Stimulated activated CD4-positive, alpha-beta T cell treated with anti-CD3 and anti-CD28 coated beads, Interleukin-12 subunit alpha, Interleukin-12 subunit beta, amount 100 ng/mL, for 48 hours (primary cell): Measurements from ENCODE around the gene SDK2.

Experiments used
- DNase-seq, 3 donors: peaks; one replicate each; pipeline ENCODE4 v3.0.0-alpha.2; 2020; ENCODE audit warnings: low read depth in 2 of 3, low spot score in 1 of 3

SDK2 gene

GRCh38 chr17:73536700-73537605, 107.3 kb downstream of the SDK2 start:
- no peak for DNase-seq

GRCh38 chr17:73535746-73536145, 108.5 kb downstream of the SDK2 start:
- DNase-seq: no peak

GRCh38 chr17:73534209-73534909, 109.9 kb downstream of the SDK2 start:
- no peak for DNase-seq

GRCh38 chr17:73533781-73534180, 110.5 kb downstream of the SDK2 start:
- DNase-seq: no peak

- DNase-seq: no peak
These were observed 111.1 kb downstream of the SDK2 start for GRCh38 chr17:73533127-73533526.

- DNase-seq: no peak
These were observed 111.8 kb downstream of the SDK2 start for GRCh38 chr17:73532421-73532901.

GRCh38 chr17:73531158-73531557, 113.1 kb downstream of the SDK2 start:
- no peak for DNase-seq

- DNase-seq: no peak
These were observed 115.6 kb downstream of the SDK2 start for GRCh38 chr17:73528679-73529078.

- DNase-seq: no peak
These were observed 117.3 kb downstream of the SDK2 start for GRCh38 chr17:73526952-73527351.

GRCh38 chr17:73524941-73525679, 119.1 kb downstream of the SDK2 start:
- no peak for DNase-seq

- DNase-seq: no peak
These were observed 121.5 kb downstream of the SDK2 start for GRCh38 chr17:73522696-73523095.

- no peak for DNase-seq
These were observed 122.1 kb downstream of the SDK2 start for GRCh38 chr17:73522107-73522506.

- DNase-seq: no peak
These were observed 122.9 kb downstream of the SDK2 start for GRCh38 chr17:73521376-73521775.

GRCh38 chr17:73520369-73520761, 123.9 kb downstream of the SDK2 start:
- no peak for DNase-seq

GRCh38 chr17:73519714-73520368, 124.4 kb downstream of the SDK2 start:
- no peak for DNase-seq

GRCh38 chr17:73519011-73519410, 125.2 kb downstream of the SDK2 start:
- DNase-seq: no peak

- DNase-seq: no peak
These were observed 127.8 kb downstream of the SDK2 start for GRCh38 chr17:73516431-73516830.

- no peak for DNase-seq
These were observed 129.9 kb downstream of the SDK2 start for GRCh38 chr17:73514146-73514863.

- no peak for DNase-seq
These were observed 130.8 kb downstream of the SDK2 start for GRCh38 chr17:73513426-73513825.

GRCh38 chr17:73511719-73512115, 132.5 kb downstream of the SDK2 start:
- no peak for DNase-seq
